ENCODE data around the gene OR5K2.

Gene OR5K2

GRCh38 chr3:98521897-98522543 lies 24.5 kb downstream of the OR5K2 start:
- H3K27ac ChIP-seq (ENCODE audit: insufficient read depth in 1 of 2, low read depth in 1 of 2, low read length in 2 of 2, poor library complexity in 1 of 2, severe bottlenecking in 2 of 2) = peak overlapping the region; percentile 94 to 95
- CTCF ChIA-PET = no interaction called here
- H3K4me3 ChIP-seq (ENCODE audit: control insufficient read depth in 1 of 7, extremely low read depth in 1 of 7, insufficient read depth in 4 of 7, low read depth in 2 of 7, low read length in 6 of 7) = peak overlapping the region; percentile 68 to 99 (median 90)
- no peaks in the 10 kb centered on the region for H3K27me3 ChIP-seq (replicated peaks in 2 of 5; ENCODE audit: control insufficient read depth in 4 of 5, insufficient read depth in 5 of 5, low read length in 4 of 5)
- peak; percentile 36 to 76 (median 65) for DNase-seq
- H3K4me1 ChIP-seq (ENCODE audit: control extremely low read depth in 1 of 4, control insufficient read depth in 4 of 4, insufficient read depth in 4 of 4, low read length in 3 of 4) = peaks cover 5 to 21% (median 11%) of the 10 kb centered on the region in 4 experiments
- H3K9me3 ChIP-seq (ENCODE audit: control extremely low read depth in 1 of 5, control insufficient read depth in 4 of 5, insufficient read depth in 2 of 5, low read depth in 1 of 5, low read length in 4 of 5) = no peaks in the 10 kb centered on the region
- 0% methylated on average over 4 of the region's 16 CpGs for WGBS (ENCODE audit: insufficient coverage)
- POLR2A ChIA-PET = interaction anchor here (0.7 to 1.6 kb wide), 2 partner anchors 71 to 725 kb away, joined by 3 to 8 read pairs; partner anchors contain the start of gene CPOX
- H3K36me3 ChIP-seq (ENCODE audit: control insufficient read depth in 4 of 4, insufficient read depth in 4 of 4, low read length in 3 of 4) = peaks cover 0 to 27% (median 18%) of the 10 kb centered on the region in 4 experiments

GRCh38 chr3:98522544-98523281 lies 25.2 kb downstream of the OR5K2 start, which contains the start of gene CLDND1:
CLDND1 (minus strand) TSS chr3:98522902; CDS start chr3:98521424, 1,478 bp downstream.
- ChIA-PET POLR2A (interaction anchor here (0.7 to 1.6 kb wide), 2 partner anchors 71 to 726 kb away, joined by 3 to 8 read pairs; partner anchors contain the start of gene CPOX), CTCF (interaction anchor here (0.8 kb wide), 1 partner anchor 10 kb away, joined by 3 read pairs; no protein-coding TSS in a partner anchor)
- WGBS (ENCODE audit: insufficient coverage) = 0% methylated on average over 35 of the region's 63 CpGs
- Histone ChIP-seq H3K27me3 (replicated peaks in 2 of 5; ENCODE audit: control insufficient read depth in 4 of 5, insufficient read depth in 5 of 5, low read length in 4 of 5) (no peaks in the 10 kb centered on the region), H3K9me3 (ENCODE audit: control extremely low read depth in 1 of 5, control insufficient read depth in 4 of 5, insufficient read depth in 2 of 5, low read depth in 1 of 5, low read length in 4 of 5) (no peaks in the 10 kb centered on the region), H3K27ac (ENCODE audit: insufficient read depth in 1 of 2, low read depth in 1 of 2, low read length in 2 of 2, poor library complexity in 1 of 2, severe bottlenecking in 2 of 2) (peak within 1 kb of the TSS; percentile 94 to 95), H3K4me3 (ENCODE audit: control insufficient read depth in 1 of 7, extremely low read depth in 1 of 7, insufficient read depth in 4 of 7, low read depth in 2 of 7, low read length in 6 of 7) (peak within 1 kb of the TSS; percentile 68 to 99 (median 90)), H3K4me1 (ENCODE audit: control extremely low read depth in 1 of 4, control insufficient read depth in 4 of 4, insufficient read depth in 4 of 4, low read length in 3 of 4) (peaks cover 5 to 21% (median 11%) of the 10 kb centered on the region in 4 experiments), H3K36me3 (ENCODE audit: control insufficient read depth in 4 of 4, insufficient read depth in 4 of 4, low read length in 3 of 4) (peaks cover 0 to 24% (median 18%) of the 10 kb centered on the region in 4 experiments)
- DNase-seq = peak; percentile 96 to 97 (median 96)

GRCh38 chr3:98525494-98525893 lies 28.0 kb downstream of the OR5K2 start:
- POLR2A ChIA-PET = no interaction called here
- no peak for DNase-seq
- Histone ChIP-seq H3K4me3 (ENCODE audit: control insufficient read depth in 1 of 7, extremely low read depth in 1 of 7, insufficient read depth in 4 of 7, low read depth in 2 of 7, low read length in 6 of 7) (peak overlapping the region in 1 of 7 experiments; percentile 19), H3K9me3 (ENCODE audit: control extremely low read depth in 1 of 5, control insufficient read depth in 4 of 5, insufficient read depth in 2 of 5, low read depth in 1 of 5, low read length in 4 of 5) (no peaks in the 10 kb centered on the region), H3K27me3 (replicated peaks in 2 of 5; ENCODE audit: control insufficient read depth in 4 of 5, insufficient read depth in 5 of 5, low read length in 4 of 5) (no peaks in the 10 kb centered on the region), H3K27ac (ENCODE audit: insufficient read depth in 1 of 2, low read depth in 1 of 2, low read length in 2 of 2, poor library complexity in 1 of 2, severe bottlenecking in 2 of 2) (no peak overlapping the region), H3K36me3 (ENCODE audit: control insufficient read depth in 4 of 4, insufficient read depth in 4 of 4, low read length in 3 of 4) (peaks cover 0 to 4% (median 0%) of the 10 kb centered on the region in 4 experiments), H3K4me1 (ENCODE audit: control extremely low read depth in 1 of 4, control insufficient read depth in 4 of 4, insufficient read depth in 4 of 4, low read length in 3 of 4) (peaks cover 5 to 25% (median 11%) of the 10 kb centered on the region in 4 experiments)
- CTCF ChIA-PET = no interaction called here
- WGBS (ENCODE audit: insufficient coverage) = 89% methylated on average over 5 of the region's 6 CpGs

GRCh38 chr3:98528474-98529346 lies 31.2 kb downstream of the OR5K2 start:
- no peak overlapping the region for H3K4me3 ChIP-seq (ENCODE audit: control insufficient read depth in 1 of 7, extremely low read depth in 1 of 7, insufficient read depth in 4 of 7, low read depth in 2 of 7, low read length in 6 of 7)
- ChIA-PET POLR2A (no interaction called here), CTCF (no interaction called here)
- H3K4me1 ChIP-seq (ENCODE audit: control extremely low read depth in 1 of 4, control insufficient read depth in 4 of 4, insufficient read depth in 4 of 4, low read length in 3 of 4) = peaks cover 0 to 17% (median 0%) of the 10 kb centered on the region in 4 experiments
- H3K9me3 ChIP-seq (ENCODE audit: control extremely low read depth in 1 of 5, control insufficient read depth in 4 of 5, insufficient read depth in 2 of 5, low read depth in 1 of 5, low read length in 4 of 5) = no peaks in the 10 kb centered on the region
- no peak overlapping the region for H3K27ac ChIP-seq (ENCODE audit: insufficient read depth in 1 of 2, low read depth in 1 of 2, low read length in 2 of 2, poor library complexity in 1 of 2, severe bottlenecking in 2 of 2)
- no peaks in the 10 kb centered on the region for H3K36me3 ChIP-seq (ENCODE audit: control insufficient read depth in 4 of 4, insufficient read depth in 4 of 4, low read length in 3 of 4)
- no peaks in the 10 kb centered on the region for H3K27me3 ChIP-seq (replicated peaks in 2 of 5; ENCODE audit: control insufficient read depth in 4 of 5, insufficient read depth in 5 of 5, low read length in 4 of 5)
- WGBS (ENCODE audit: insufficient coverage) = 100% methylated on average over 1 of the region's 4 CpGs
- DNase-seq = no peak

- DNase-seq = no peak
- H3K27me3 ChIP-seq (replicated peaks in 2 of 5; ENCODE audit: control insufficient read depth in 4 of 5, insufficient read depth in 5 of 5, low read length in 4 of 5) = no peaks in the 10 kb centered on the region
- CTCF ChIA-PET = interaction anchor here (0.8 kb wide), 1 partner anchor 72 kb away, joined by 3 read pairs; no protein-coding TSS in a partner anchor
- 95% methylated on average over 5 of the region's 8 CpGs for WGBS (ENCODE audit: insufficient coverage)
- H3K9me3 ChIP-seq (ENCODE audit: control extremely low read depth in 1 of 5, control insufficient read depth in 4 of 5, insufficient read depth in 2 of 5, low read depth in 1 of 5, low read length in 4 of 5) = no peaks in the 10 kb centered on the region
- no peak overlapping the region for H3K27ac ChIP-seq (ENCODE audit: insufficient read depth in 1 of 2, low read depth in 1 of 2, low read length in 2 of 2, poor library complexity in 1 of 2, severe bottlenecking in 2 of 2)
- no peak overlapping the region for H3K4me3 ChIP-seq (ENCODE audit: control insufficient read depth in 1 of 7, extremely low read depth in 1 of 7, insufficient read depth in 4 of 7, low read depth in 2 of 7, low read length in 6 of 7)
- POLR2A ChIA-PET = no interaction called here
- peaks cover 0 to 17% (median 0%) of the 10 kb centered on the region in 4 experiments for H3K4me1 ChIP-seq (ENCODE audit: control extremely low read depth in 1 of 4, control insufficient read depth in 4 of 4, insufficient read depth in 4 of 4, low read length in 3 of 4)
- H3K36me3 ChIP-seq (ENCODE audit: control insufficient read depth in 4 of 4, insufficient read depth in 4 of 4, low read length in 3 of 4) = no peaks in the 10 kb centered on the region
Observed at GRCh38 chr3:98529856-98530459, 32.5 kb downstream of the OR5K2 start.

- no CpG with 5 or more reads among the region's 2 CpGs for WGBS (ENCODE audit: insufficient coverage)
- CTCF ChIA-PET = interaction anchor here (0.8 kb wide), 1 partner anchor 72 kb away, joined by 3 read pairs; no protein-coding TSS in a partner anchor
- peaks cover 0 to 13% (median 0%) of the 10 kb centered on the region in 4 experiments for H3K4me1 ChIP-seq (ENCODE audit: control extremely low read depth in 1 of 4, control insufficient read depth in 4 of 4, insufficient read depth in 4 of 4, low read length in 3 of 4)
Observed at GRCh38 chr3:98530676-98531075, 33.2 kb downstream of the OR5K2 start.

More at GRCh38 chr3:98530676-98531075, 33.2 kb downstream of the OR5K2 start:
- no peak for DNase-seq
- no peaks in the 10 kb centered on the region for H3K9me3 ChIP-seq (ENCODE audit: control extremely low read depth in 1 of 5, control insufficient read depth in 4 of 5, insufficient read depth in 2 of 5, low read depth in 1 of 5, low read length in 4 of 5)
- H3K27ac ChIP-seq (ENCODE audit: insufficient read depth in 1 of 2, low read depth in 1 of 2, low read length in 2 of 2, poor library complexity in 1 of 2, severe bottlenecking in 2 of 2) = no peak overlapping the region
- no peak overlapping the region for H3K4me3 ChIP-seq (ENCODE audit: control insufficient read depth in 1 of 7, extremely low read depth in 1 of 7, insufficient read depth in 4 of 7, low read depth in 2 of 7, low read length in 6 of 7)
- no peaks in the 10 kb centered on the region for H3K27me3 ChIP-seq (replicated peaks in 2 of 5; ENCODE audit: control insufficient read depth in 4 of 5, insufficient read depth in 5 of 5, low read length in 4 of 5)
- H3K36me3 ChIP-seq (ENCODE audit: control insufficient read depth in 4 of 4, insufficient read depth in 4 of 4, low read length in 3 of 4) = no peaks in the 10 kb centered on the region
- POLR2A ChIA-PET = no interaction called here
